D721Med (cell line): Measurements from ENCODE around the gene MIGA1.

ENCODE experiments used
- DNase-seq: peaks from one replicate; pipeline ENCODE4 v3.0.0; 2011; ENCODE audit warnings: low spot score; ENCODE audit not compliant: insufficient read length
- FAIRE-seq: peaks from 2 replicates; lab custom pipeline; 2011; peaks lifted over from hg19 to GRCh38; lab: Jason Lieb, UNC
- TF ChIP-seq, protein P1 (sequence below): IDR thresholded peaks from 2 replicates; pipeline ENCODE4 v1.5.1; 2012; ENCODE audit warnings: mild to moderate bottlenecking, control low read depth; ENCODE audit not compliant: insufficient read depth; ENCODE audit errors: missing control alignments

MIGA1 gene

DNA sequence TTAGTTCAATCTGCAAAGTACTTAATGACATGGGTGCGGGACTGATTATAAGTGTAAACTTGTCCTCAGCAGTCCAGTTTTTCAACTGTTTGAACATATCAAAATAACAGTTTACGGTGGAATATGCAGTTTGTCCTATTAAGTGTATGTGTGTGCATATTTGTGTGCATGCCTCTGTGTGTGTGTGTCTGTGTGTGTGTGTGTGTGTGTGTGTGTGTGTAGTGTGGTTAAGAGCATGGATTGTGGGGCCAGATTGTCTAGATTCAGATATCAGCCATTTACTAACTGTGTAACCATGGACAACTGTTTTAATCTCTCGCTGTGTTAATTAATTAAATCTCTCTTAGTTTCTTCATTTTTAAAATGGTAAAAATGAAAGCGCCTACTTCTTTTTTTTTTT is 148.0 kb downstream of the MIGA1 start:
- TF ChIP-seq, protein P1, sequence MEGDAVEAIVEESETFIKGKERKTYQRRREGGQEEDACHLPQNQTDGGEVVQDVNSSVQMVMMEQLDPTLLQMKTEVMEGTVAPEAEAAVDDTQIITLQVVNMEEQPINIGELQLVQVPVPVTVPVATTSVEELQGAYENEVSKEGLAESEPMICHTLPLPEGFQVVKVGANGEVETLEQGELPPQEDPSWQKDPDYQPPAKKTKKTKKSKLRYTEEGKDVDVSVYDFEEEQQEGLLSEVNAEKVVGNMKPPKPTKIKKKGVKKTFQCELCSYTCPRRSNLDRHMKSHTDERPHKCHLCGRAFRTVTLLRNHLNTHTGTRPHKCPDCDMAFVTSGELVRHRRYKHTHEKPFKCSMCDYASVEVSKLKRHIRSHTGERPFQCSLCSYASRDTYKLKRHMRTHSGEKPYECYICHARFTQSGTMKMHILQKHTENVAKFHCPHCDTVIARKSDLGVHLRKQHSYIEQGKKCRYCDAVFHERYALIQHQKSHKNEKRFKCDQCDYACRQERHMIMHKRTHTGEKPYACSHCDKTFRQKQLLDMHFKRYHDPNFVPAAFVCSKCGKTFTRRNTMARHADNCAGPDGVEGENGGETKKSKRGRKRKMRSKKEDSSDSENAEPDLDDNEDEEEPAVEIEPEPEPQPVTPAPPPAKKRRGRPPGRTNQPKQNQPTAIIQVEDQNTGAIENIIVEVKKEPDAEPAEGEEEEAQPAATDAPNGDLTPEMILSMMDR, result no peak
- DNase-seq (no peak), FAIRE-seq (no peak)
